HG02623 (cell line): ENCODE data around the gene C22orf23.

Experiments
- ATAC-seq: cut with Tn5 transposase; IDR thresholded peaks from one replicate; pipeline ENCODE4 v1.9.1; 2021; ENCODE audit warnings: moderate library complexity; ENCODE audit not compliant: unreplicated experiment

C22orf23 gene

GRCh38 chr22:37926771-37927636, 26.4 kb downstream of the C22orf23 start:
- no peak for ATAC-seq

- ATAC-seq: no peak
Observed at GRCh38 chr22:37926358-37926757, 27.0 kb downstream of the C22orf23 start.

- no peak for ATAC-seq
Observed at GRCh38 chr22:37925767-37926166, 27.6 kb downstream of the C22orf23 start.

- ATAC-seq: no peak
Observed at GRCh38 chr22:37925330-37925729, 28.1 kb downstream of the C22orf23 start.

- no peak for ATAC-seq
Observed at GRCh38 chr22:37924386-37925065, 28.9 kb downstream of the C22orf23 start.

GRCh38 chr22:37923927-37924326, 29.5 kb downstream of the C22orf23 start:
- ATAC-seq: no peak

- ATAC-seq: no peak
Observed at GRCh38 chr22:37922191-37922590, 31.2 kb downstream of the C22orf23 start.

- no peak for ATAC-seq
Observed at GRCh38 chr22:37920126-37920525, 33.3 kb downstream of the C22orf23 start.

GRCh38 chr22:37918580-37919270, 34.7 kb downstream of the C22orf23 start:
- ATAC-seq: no peak

GRCh38 chr22:37917874-37918548, 35.4 kb downstream of the C22orf23 start:
- ATAC-seq: no peak

- no peak for ATAC-seq
Observed at GRCh38 chr22:37916311-37916710, 37.1 kb downstream of the C22orf23 start.

GRCh38 chr22:37913233-37913721, 40.1 kb downstream of the C22orf23 start:
- no peak for ATAC-seq

GRCh38 chr22:37912171-37912570, 41.2 kb downstream of the C22orf23 start:
- ATAC-seq: no peak

- ATAC-seq: no peak
Observed at GRCh38 chr22:37911697-37912096, 41.7 kb downstream of the C22orf23 start.

GRCh38 chr22:37910890-37911672, 42.3 kb downstream of the C22orf23 start:
- ATAC-seq: no peak

- no peak for ATAC-seq
Observed at GRCh38 chr22:37909766-37910165, 43.6 kb downstream of the C22orf23 start.

- ATAC-seq: no peak
Observed at GRCh38 chr22:37907036-37907954, 46.1 kb downstream of the C22orf23 start.

GRCh38 chr22:37906364-37907008, 46.9 kb downstream of the C22orf23 start:
- ATAC-seq: no peak
